22Rv1 (cell line): ENCODE results near the gene SEMA5A.

Experiments used
- CTCF ChIP-seq: fragments of 450-650 bp; IDR thresholded peaks from 2 replicates; pipeline ENCODE4 v1.5.1; 2017; ENCODE audit warnings: mild to moderate bottlenecking
- ZFX ChIP-seq: fragments of 450-650 bp; IDR thresholded peaks from 2 replicates; pipeline ENCODE4 v1.6.1; 2017; ENCODE audit warnings: antibody characterized with exemption, borderline replicate concordance

GRCh38 chr5:9440517-9440916, 105.4 kb downstream of the SEMA5A start:
- no peak for TF ChIP-seq CTCF
- TF ChIP-seq ZFX = no peak
